K562 (cell line): ENCODE measurements around the gene BPHL. TPM values are rescaled to one million over a fixed set of nuclear protein-coding genes. Genes with fewer than 3 reads are reported as not detected.

Experiments
- ARID2 ChIP-seq: fragments of 450-650 bp; IDR thresholded peaks from 2 replicates; pipeline ENCODE4 v1.6.1; 2017; ENCODE audit warnings: antibody characterized with exemption, mild to moderate bottlenecking
- CBFB ChIP-seq: sonication (generic); formaldehyde crosslinking; IDR thresholded peaks from 2 replicates; pipeline ENCODE4 v1.4.0; 2020; ENCODE audit warnings: mild to moderate bottlenecking, missing genetic modification reagents
- E2F5 ChIP-seq: sonication (generic); formaldehyde crosslinking; IDR thresholded peaks from 2 replicates; pipeline ENCODE4 v1.8.0; 2022; ENCODE audit warnings: mild to moderate bottlenecking, missing genetic modification reagents
- ELF2 ChIP-seq: fragments of 250-450 bp; sonication (Bioruptor Pico); IDR thresholded peaks from 2 replicates; pipeline ENCODE4 v1.5.0; 2021; ENCODE audit warnings: mild to moderate bottlenecking
- FOXK2 ChIP-seq, 2 experiments: fragments of 450-650 bp; IDR thresholded peaks in 1 of 2; conservative IDR thresholded peaks in 1 of 2; 2 replicates each; pipeline ENCODE4 v1.6.1; 2016; ENCODE audit warnings: low read depth in 2 of 2, mild to moderate bottlenecking in 1 of 2
- GMEB1 ChIP-seq: fragments of 250-450 bp; sonication (Bioruptor Pico); IDR thresholded peaks from 2 replicates; pipeline ENCODE4 v1.4.0; 2020; ENCODE audit warnings: mild to moderate bottlenecking
- HNRNPH1 ChIP-seq: fragments of 200-400 bp; formaldehyde crosslinking; optimal IDR thresholded peaks from 2 replicates; pipeline ENCODE3; 2017; ENCODE audit warnings: low read depth, mild to moderate bottlenecking, low read length, moderate library complexity
- HNRNPK ChIP-seq: fragments of 200-400 bp; formaldehyde crosslinking; IDR thresholded peaks from one replicate; pipeline ENCODE4 v1.6.1; 2018; ENCODE audit warnings: mild to moderate bottlenecking, low read depth, low read length; ENCODE audit not compliant: poor library complexity, severe bottlenecking
- HOXB6 ChIP-seq: fragments of 250-450 bp; sonication (Bioruptor Pico); IDR thresholded peaks from 2 replicates; pipeline ENCODE4 v1.5.1; 2022; ENCODE audit warnings: mild to moderate bottlenecking, borderline replicate concordance
- LCOR ChIP-seq: sonication (generic); formaldehyde crosslinking; IDR thresholded peaks from 2 replicates; pipeline ENCODE4 v1.8.0; 2022; ENCODE audit warnings: mild to moderate bottlenecking, missing genetic modification reagents
- MBD1 ChIP-seq: fragments of 250-450 bp; sonication (Bioruptor Pico); IDR thresholded peaks from 2 replicates; pipeline ENCODE4 v1.8.0; 2022; ENCODE audit warnings: inconsistent platforms
- MTA1 ChIP-seq: fragments of 450-650 bp; IDR thresholded peaks from 2 replicates; pipeline ENCODE4 v1.6.1; 2017; ENCODE audit warnings: borderline replicate concordance
- PRPF4 ChIP-seq: fragments of 200-400 bp; formaldehyde crosslinking; IDR thresholded peaks from one replicate; pipeline ENCODE4 v1.6.1; 2017; ENCODE audit warnings: low read length, low read depth, mild to moderate bottlenecking; ENCODE audit not compliant: insufficient read depth, poor library complexity, severe bottlenecking
- TBL1XR1 ChIP-seq, 2 experiments: IDR thresholded peaks; 2 replicates each; pipeline ENCODE4 v1.6.1; 2012; ENCODE audit warnings: improper control_type of control experiment in 2 of 2, low read length in 2 of 2, mild to moderate bottlenecking in 1 of 2
- TEAD1 ChIP-seq, 2 experiments: fragments of 450-650 bp in 1 of 2; sonication (generic) in 1 of 2; formaldehyde crosslinking; IDR thresholded peaks; 2 replicates each; pipeline versions ENCODE4 v1.4.0 to v1.8.0; 2020 to 2022; ENCODE audit warnings: mild to moderate bottlenecking in 2 of 2, missing genetic modification reagents in 1 of 2
- TSC22D4 ChIP-seq: fragments of 450-650 bp; IDR thresholded peaks from 2 replicates; pipeline ENCODE4 v1.6.1; 2016; ENCODE audit warnings: missing genetic modification characterization, missing biosample characterization, control low read depth
- ZNF165 ChIP-seq: fragments of 250-450 bp; sonication (Bioruptor Pico); IDR thresholded peaks from 2 replicates; pipeline ENCODE4 v1.4.0; 2020; ENCODE audit warnings: borderline replicate concordance
- ZNF174 ChIP-seq: fragments of 250-450 bp; sonication (Bioruptor Pico); IDR thresholded peaks from 2 replicates; pipeline ENCODE4 v1.4.0; 2020; ENCODE audit warnings: mild to moderate bottlenecking
- ZNF224 ChIP-seq: sonication (generic); formaldehyde crosslinking; IDR thresholded peaks from 2 replicates; pipeline ENCODE4 v1.8.0; 2022; ENCODE audit warnings: mild to moderate bottlenecking, missing genetic modification reagents
- ZNF431 ChIP-seq: sonication (generic); formaldehyde crosslinking; IDR thresholded peaks from 2 replicates; pipeline ENCODE4 v1.8.0; 2022; ENCODE audit warnings: mild to moderate bottlenecking, missing genetic modification reagents
- ZZZ3 ChIP-seq: fragments of 450-650 bp; IDR thresholded peaks from 2 replicates; pipeline ENCODE4 v1.6.1; 2016; ENCODE audit warnings: antibody characterized with exemption, mild to moderate bottlenecking, moderate library complexity
- polyA plus RNA-seq, 8 experiments: library from polyadenylated mRNA; depleted of rRNA in 4 of 8; stranded (reverse) in 5 of 8; unstranded in 3 of 8; fragments of >200 nt; fragmentation: Nextera tagmentation in 2 of 8; fragmentation: Illumina TruSeq in 1 of 8; extraction: Ambion mirVana in 2 of 8; extraction: Trizol in 1 of 8; gene quantifications; 2 replicates each; pipeline versions ENCODE4 v1.2.1 to v1.2.3, GENCODE V29; 2011 to 2014; ENCODE audit warnings: inconsistent platforms in 1 of 8, missing spikeins in 1 of 8
- total RNA-seq, 7 experiments: library from RNA; depleted of rRNA in 6 of 7; stranded (reverse); fragments of >200 nt in 6 of 7; fragmentation: Illumina TruSeq in 2 of 7; extraction: Trizol in 2 of 7; gene quantifications; 2 replicates each; pipeline versions ENCODE4 v1.2.1 to v1.2.3, GENCODE V29; 2011 to 2021; ENCODE audit warnings: low replicate concordance in 1 of 7
- TF ChIP-seq, protein P1 (sequence below): fragments of 250-450 bp; sonication (Bioruptor Pico); IDR thresholded peaks from 2 replicates; pipeline ENCODE4 v1.5.0; 2022; ENCODE audit warnings: mild to moderate bottlenecking

The BPHL gene
- total and polyA plus RNA-seq, 9 of the 15 experiments (the other 6 are each of a cell fraction or from before 2014, with no cell fraction given), result 3.5 to 17.4 (median 8.2) TPM

- TF ChIP-seq E2F5 (CRISPR knock-in tag) (no peak), ZNF224 (CRISPR knock-in tag) (no peak), MTA1 (no peak), TEAD1 (CRISPR knock-in tag; IDR thresholded peaks at IDR 0.05) (no peak), HOXB6 (CRISPR knock-in tag) (no peak; the same call in 1 of the 2 replicates), TSC22D4 (no peak), ZZZ3 (no peak), CBFB (CRISPR knock-in tag) (no peak), HNRNPH1 (no peak), PRPF4 (no peak), TBL1XR1 (IDR thresholded peaks at IDR 0.05; ENCODE audit: low read length in 2 of 2) (no peak), HNRNPK (no peak), ZNF165 (CRISPR knock-in tag) (no peak), ELF2 (CRISPR knock-in tag) (peak; percentile 67; the same call in 1 of the 2 replicates), LCOR (CRISPR knock-in tag) (no peak), ARID2 (no peak), GMEB1 (peak; percentile 10; the same call in 1 of the 2 replicates), FOXK2 (conservative IDR thresholded peaks at IDR 0.05 in 1 of 2, IDR thresholded peaks at IDR 0.05 in 1 of 2; ENCODE audit: low read depth in 2 of 2) (peak in 1 of 2 experiments; percentile 32; a peak in 1 of 4 replicates), MBD1 (no peak), ZNF431 (CRISPR knock-in tag) (no peak), ZNF174 (CRISPR knock-in tag) (no peak)
- TF ChIP-seq, protein P1, sequence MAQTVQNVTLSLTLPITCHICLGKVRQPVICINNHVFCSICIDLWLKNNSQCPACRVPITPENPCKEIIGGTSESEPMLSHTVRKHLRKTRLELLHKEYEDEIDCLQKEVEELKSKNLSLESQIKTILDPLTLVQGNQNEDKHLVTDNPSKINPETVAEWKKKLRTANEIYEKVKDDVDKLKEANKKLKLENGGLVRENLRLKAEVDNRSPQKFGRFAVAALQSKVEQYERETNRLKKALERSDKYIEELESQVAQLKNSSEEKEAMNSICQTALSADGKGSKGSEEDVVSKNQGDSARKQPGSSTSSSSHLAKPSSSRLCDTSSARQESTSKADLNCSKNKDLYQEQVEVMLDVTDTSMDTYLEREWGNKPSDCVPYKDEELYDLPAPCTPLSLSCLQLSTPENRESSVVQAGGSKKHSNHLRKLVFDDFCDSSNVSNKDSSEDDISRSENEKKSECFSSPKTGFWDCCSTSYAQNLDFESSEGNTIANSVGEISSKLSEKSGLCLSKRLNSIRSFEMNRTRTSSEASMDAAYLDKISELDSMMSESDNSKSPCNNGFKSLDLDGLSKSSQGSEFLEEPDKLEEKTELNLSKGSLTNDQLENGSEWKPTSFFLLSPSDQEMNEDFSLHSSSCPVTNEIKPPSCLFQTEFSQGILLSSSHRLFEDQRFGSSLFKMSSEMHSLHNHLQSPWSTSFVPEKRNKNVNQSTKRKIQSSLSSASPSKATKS (CRISPR knock-in tag), result no peak
Measured at GRCh38 chr6:3165631-3166534, 47.4 kb downstream of the BPHL start (continued).
